H1 (cell line): ENCODE measurements around the gene IL1RAPL1. TPM values are rescaled to one million over a fixed set of nuclear protein-coding genes. Genes with fewer than 3 reads are reported as not detected.

Source experiments
- CTCF ChIA-PET: fragments of 300-600 bp; sonication (Branson Sonifier 250); formaldehyde crosslinking; loops from one replicate; lab custom pipeline; 2021; ENCODE audit not compliant: partially characterized antibody; lab: Charles Lee
- POLR2A ChIA-PET: fragments of 300-600 bp; sonication (Branson Sonifier 250); formaldehyde crosslinking; loops from one replicate; lab custom pipeline; 2021; ENCODE audit warnings: inconsistent platforms; ENCODE audit not compliant: partially characterized antibody; lab: Charles Lee
- DNase-seq, 2 experiments: peaks; one replicate each; pipeline versions ENCODE4 v3.0.0 to v3.0.0-alpha.2; 2010 to 2022; ENCODE audit warnings: low spot score in 2 of 2, low read depth in 1 of 2, mixed read lengths in 1 of 2
- FAIRE-seq: peaks from 2 replicates; lab custom pipeline; 2011; peaks lifted over from hg19 to GRCh38; lab: Jason Lieb, UNC
- H2AFZ ChIP-seq: 2 replicates; pipeline ENCODE4 v1.8.1; 2012; ENCODE audit warnings: low read length, inconsistent platforms
- H2AK5ac ChIP-seq: 2 replicates; pipeline ENCODE4 v1.6.1; 2013; ENCODE audit warnings: low read depth, low read length
- H2BK120ac ChIP-seq: replicated peaks from 2 replicates; pipeline ENCODE3; 2013; ENCODE audit warnings: low read depth, low read length, inconsistent platforms
- H2BK12ac ChIP-seq: 2 replicates; pipeline ENCODE4 v1.6.1; 2013; ENCODE audit warnings: low read depth, low read length
- H2BK15ac ChIP-seq: 2 replicates; pipeline ENCODE4 v1.6.1; 2013; ENCODE audit warnings: low read length
- H2BK20ac ChIP-seq: 2 replicates; pipeline ENCODE4 v1.6.1; 2013; ENCODE audit warnings: low read length
- H2BK5ac ChIP-seq: 2 replicates; pipeline ENCODE4 v1.6.1; 2013; ENCODE audit warnings: low read depth, low read length
- H3K14ac ChIP-seq: 2 replicates; pipeline ENCODE4 v1.6.1; 2013; ENCODE audit warnings: inconsistent platforms; ENCODE audit not compliant: insufficient read length
- H3K18ac ChIP-seq: 2 replicates; pipeline ENCODE4 v1.6.1; 2013; ENCODE audit warnings: low read length; ENCODE audit errors: extremely low read depth
- H3K23ac ChIP-seq: 2 replicates; pipeline ENCODE4 v1.6.1; 2013; ENCODE audit warnings: inconsistent platforms; ENCODE audit not compliant: insufficient read length
- H3K23me2 ChIP-seq: 2 replicates; pipeline ENCODE4 v1.6.1; 2013; ENCODE audit warnings: low read depth, low read length
- H3K27ac ChIP-seq: 2 replicates; pipeline ENCODE4 v1.6.1; 2011; ENCODE audit warnings: low read depth, low read length, inconsistent platforms
- H3K27me3 ChIP-seq, 4 experiments: replicated peaks in 1 of 4; 1 replicate in 1 of 4; 2 replicates in 3 of 4; pipeline versions ENCODE4 v1.6.1 to v1.8.1; 2011 to 2013; ENCODE audit warnings: low read length in 3 of 4, mild to moderate bottlenecking in 3 of 4, inconsistent platforms in 2 of 4, mixed read lengths in 2 of 4, moderate library complexity in 1 of 4; ENCODE audit not compliant: control insufficient read depth in 3 of 4, insufficient read depth in 3 of 4; ENCODE audit errors: extremely low read depth in 1 of 4
- H3K36me3 ChIP-seq, 4 experiments: 2 replicates each; pipeline versions ENCODE4 v1.6.1 to v1.8.1; 2011 to 2013; ENCODE audit warnings: mild to moderate bottlenecking in 4 of 4, low read length in 3 of 4, moderate library complexity in 2 of 4, control low read depth in 1 of 4, inconsistent platforms in 1 of 4; ENCODE audit not compliant: insufficient read depth in 4 of 4, control insufficient read depth in 2 of 4
- H3K4ac ChIP-seq: replicated peaks from 2 replicates; pipeline ENCODE3; 2013; ENCODE audit warnings: low read length, low read depth, mixed read lengths, inconsistent platforms; ENCODE audit not compliant: insufficient read length
- H3K4me1 ChIP-seq, 4 experiments: replicated peaks in 1 of 4; 1 replicate in 1 of 4; 2 replicates in 3 of 4; pipeline versions ENCODE4 v1.6.1 to v1.8.1; 2011 to 2013; ENCODE audit warnings: low read length in 3 of 4, inconsistent platforms in 2 of 4, mixed read lengths in 1 of 4; ENCODE audit not compliant: insufficient read depth in 4 of 4, control insufficient read depth in 3 of 4
- H3K4me2 ChIP-seq, 2 experiments: 2 replicates each; pipeline versions ENCODE4 v1.6.1 to v1.8.1; 2011 to 2013; ENCODE audit warnings: low read depth in 2 of 2, low read length in 2 of 2, control low read depth in 1 of 2, inconsistent platforms in 1 of 2, mild to moderate bottlenecking in 1 of 2; ENCODE audit not compliant: insufficient read depth in 1 of 2
- H3K4me3 ChIP-seq, 4 experiments: fragments of 200-600, 300-600 bp in 1 of 4; sonication (generic), shearing (Covaris generic), sonication (Bioruptor Twin) in 1 of 4; 2 replicates each; pipeline versions ENCODE4 v1.5.1 to v1.8.1; 2011 to 2016; ENCODE audit warnings: low read length in 4 of 4, low read depth in 3 of 4, control low read depth in 2 of 4, inconsistent platforms in 2 of 4, mild to moderate bottlenecking in 2 of 4, mixed read lengths in 1 of 4, moderate library complexity in 1 of 4; ENCODE audit not compliant: insufficient read depth in 2 of 4; ENCODE audit errors: extremely low read depth in 1 of 4
- H3K56ac ChIP-seq: replicated peaks from 2 replicates; pipeline ENCODE3; 2013; ENCODE audit warnings: low read depth, mild to moderate bottlenecking, mixed read lengths, low read length, inconsistent platforms; ENCODE audit not compliant: insufficient read length
- H3K79me1 ChIP-seq: 2 replicates; pipeline ENCODE4 v1.6.1; 2013; ENCODE audit warnings: low read depth, low read length, control low read depth
- H3K79me2 ChIP-seq, 2 experiments: 2 replicates each; pipeline versions ENCODE4 v1.6.1 to v1.8.1; 2012 to 2013; ENCODE audit warnings: low read length in 2 of 2, mild to moderate bottlenecking in 2 of 2, inconsistent platforms in 1 of 2; ENCODE audit not compliant: insufficient read depth in 2 of 2, control insufficient read depth in 1 of 2
- H3K9ac ChIP-seq, 4 experiments: replicated peaks in 1 of 4; 1 replicate in 1 of 4; 2 replicates in 3 of 4; pipeline versions ENCODE4 v1.6.1 to v1.8.1; 2011 to 2013; ENCODE audit warnings: low read depth in 3 of 4, low read length in 3 of 4, control low read depth in 2 of 4, mild to moderate bottlenecking in 2 of 4, moderate library complexity in 2 of 4, inconsistent platforms in 1 of 4; ENCODE audit errors: extremely low read depth in 1 of 4
- H3K9me3 ChIP-seq, 2 experiments: 2 replicates each; pipeline versions ENCODE4 v1.6.1 to v1.8.1; 2012 to 2013; ENCODE audit warnings: mild to moderate bottlenecking in 2 of 2, moderate library complexity in 2 of 2, control low read depth in 1 of 2, inconsistent platforms in 1 of 2, low read depth in 1 of 2, low read length in 1 of 2, mixed read lengths in 1 of 2; ENCODE audit not compliant: insufficient read depth in 2 of 2
- H4K20me1 ChIP-seq, 2 experiments: replicated peaks in 1 of 2; 2 replicates each; pipeline versions ENCODE3 to v1.8.1; 2011 to 2013; ENCODE audit warnings: inconsistent platforms in 2 of 2, low read length in 2 of 2, mild to moderate bottlenecking in 1 of 2; ENCODE audit not compliant: insufficient read depth in 2 of 2, control insufficient read depth in 1 of 2
- H4K5ac ChIP-seq: 2 replicates; pipeline ENCODE4 v1.6.1; 2013; ENCODE audit warnings: low read length, low read depth, mixed read lengths, inconsistent platforms; ENCODE audit not compliant: insufficient read length
- H4K8ac ChIP-seq: 2 replicates; pipeline ENCODE4 v1.8.0; 2013; ENCODE audit warnings: mild to moderate bottlenecking, moderate library complexity, low read length, inconsistent platforms; ENCODE audit not compliant: insufficient read depth; ENCODE audit errors: extremely low read depth
- H4K91ac ChIP-seq: replicated peaks from 2 replicates; pipeline ENCODE3; 2013; ENCODE audit warnings: low read length, mixed read lengths, inconsistent platforms; ENCODE audit not compliant: insufficient read length
- ASH2L ChIP-seq: fragments of 200-600, 300-600 bp; sonication (generic); IDR thresholded peaks from one replicate; pipeline ENCODE4 v1.7.1; 2017; ENCODE audit warnings: low read length
- E2F6 ChIP-seq: IDR thresholded peaks from 2 replicates; pipeline ENCODE4 v1.6.1; 2012; ENCODE audit warnings: inconsistent platforms
- GTF2F1 ChIP-seq: IDR thresholded peaks from 2 replicates; pipeline ENCODE4 v1.6.1; 2012; ENCODE audit warnings: low read depth, low read length, improper control_type of control experiment, borderline replicate concordance
- SIN3A ChIP-seq, 2 experiments: IDR thresholded peaks in 1 of 2; conservative IDR thresholded peaks in 1 of 2; 2 replicates each; pipeline ENCODE4 v1.6.1; 2011 to 2012; ENCODE audit warnings: low read length in 2 of 2, improper control_type of control experiment in 1 of 2, low read depth in 1 of 2, mild to moderate bottlenecking in 1 of 2
- TEAD4 ChIP-seq: IDR thresholded peaks from 2 replicates; pipeline ENCODE4 v1.6.1; 2012; ENCODE audit warnings: low read depth, low read length, inconsistent platforms, mixed read lengths
- USF2 ChIP-seq: IDR thresholded peaks from 2 replicates; pipeline ENCODE4 v1.6.1; 2011; ENCODE audit warnings: low read length, improper control_type of control experiment
- WGBS, 2 experiments: shearing (Covaris generic) in 1 of 2; methylation state at CpG; one replicate each; pipeline versions ENCODE4 v1.1.6 to v1.1.7; 2013 to 2015; ENCODE audit warnings: low lambda C conversion rate in 2 of 2, mixed read lengths in 2 of 2, inconsistent platforms in 1 of 2, low coverage in 1 of 2, missing lambda C conversion rate in 1 of 2; ENCODE audit not compliant: insufficient replicate concordance in 2 of 2, insufficient coverage in 1 of 2, insufficient read length in 1 of 2; ENCODE audit errors: extremely low coverage in 1 of 2, missing lambda C conversion rate in 1 of 2; 5-methylcytosine and 5-hydroxymethylcytosine counted together
- polyA plus RNA-seq, 7 experiments: library from polyadenylated mRNA; depleted of rRNA in 3 of 7; stranded (reverse) in 5 of 7; unstranded in 2 of 7; fragments of >200 nt in 5 of 7; fragments of 200-250 nt in 2 of 7; gene quantifications; 1 replicate in 5 of 7; 2 replicates in 1 of 7; 4 replicates in 1 of 7; pipeline versions ENCODE4 v1.2.1 to v1.2.3, GENCODE V29; 2011 to 2013; ENCODE audit warnings: missing spikeins in 2 of 7, mixed read lengths in 2 of 7
- total RNA-seq: library from RNA; stranded (reverse); fragmentation: NEBNext Ultra II Directional; extraction: Animal tissue kit (Norgen Biotek cat#: 25700); gene quantifications from 2 replicates; pipeline ENCODE4 v1.2.1, GENCODE V29; 2021

IL1RAPL1 gene
- total and polyA plus RNA-seq, 2 of the 8 experiments (the other 6 are each of a cell fraction or from before 2014, with no cell fraction given): 0.11 to 0.35 TPM

DNA sequence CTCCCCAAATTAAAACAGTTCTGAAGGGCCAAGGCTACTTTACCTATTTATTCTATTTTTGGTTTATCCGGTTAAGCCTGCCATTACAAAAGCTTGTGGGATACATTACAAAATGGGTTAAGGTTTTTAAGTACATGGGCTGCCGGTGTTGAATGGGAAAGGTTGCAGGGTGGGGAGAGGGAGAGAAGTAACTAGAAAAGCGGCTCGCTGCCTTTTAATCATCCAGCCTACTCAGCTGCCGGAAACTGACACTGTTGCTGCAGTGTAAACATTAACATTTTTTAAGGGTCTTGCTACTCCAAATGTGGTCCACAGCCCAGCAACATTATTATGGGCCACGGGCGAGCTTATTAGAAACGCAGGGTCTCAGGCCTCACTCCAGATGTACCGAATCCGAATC, 1.5 kb upstream of the IL1RAPL1 start:
- no peaks in the 10 kb centered on the region for H3K79me1 ChIP-seq
- H2BK15ac ChIP-seq: no peak overlapping the region
- peak overlapping the region; percentile 69 to 78 for H3K4me2 ChIP-seq
- POLR2A ChIA-PET: no interaction called here
- H4K5ac ChIP-seq: no peak overlapping the region
- H2BK20ac ChIP-seq: no peak overlapping the region
- no peaks in the 10 kb centered on the region for H3K36me3 ChIP-seq
- H2AFZ ChIP-seq: peak overlapping the region; percentile 76; the same call in 1 of the 2 replicates
- H3K4me1 ChIP-seq: peaks cover 0 to 7% (median 2%) of the 10 kb centered on the region in 4 experiments; a peak in 4 of 7 replicates
- H3K27me3 ChIP-seq: no peaks in the 10 kb centered on the region
- H3K4ac ChIP-seq: no peak overlapping the region
- no peak overlapping the region for H3K18ac ChIP-seq
- H2BK120ac ChIP-seq: no peak overlapping the region
- H2BK5ac ChIP-seq: no peak overlapping the region
- H3K9me3 ChIP-seq: no peaks in the 10 kb centered on the region
- TF ChIP-seq SIN3A (conservative IDR thresholded peaks at IDR 0.05 in 1 of 2, IDR thresholded peaks at IDR 0.05 in 1 of 2; ENCODE audit: low read depth in 1 of 2, low read length in 2 of 2) (no peak), USF2 (no peak), ASH2L (no peak), TEAD4 (no peak), GTF2F1 (no peak), E2F6 (no peak)
- H3K56ac ChIP-seq: no peak overlapping the region
- peak overlapping the region; percentile 10 to 64 (median 48); a peak in 6 of 8 replicates for H3K4me3 ChIP-seq
- no peak overlapping the region for H3K23ac ChIP-seq
- WGBS, 2 experiments: 3% methylated on average over 10 of the region's 10 CpGs; no CpG with 5 or more reads in 1 of the 2 experiments
- H3K27ac ChIP-seq: no peak overlapping the region
- no peak overlapping the region for H3K9ac ChIP-seq
- H3K23me2 ChIP-seq: no peaks in the 10 kb centered on the region; the same call in 1 of the 2 replicates
- CTCF ChIA-PET: no interaction called here
- no peak overlapping the region for H4K91ac ChIP-seq
- H4K8ac ChIP-seq: no peak overlapping the region
- DNase-seq (no peak), FAIRE-seq (no peak)
- no peak overlapping the region for H2AK5ac ChIP-seq
- H4K20me1 ChIP-seq: no peaks in the 10 kb centered on the region
- no peak overlapping the region for H2BK12ac ChIP-seq
- H3K14ac ChIP-seq: no peak overlapping the region
- H3K79me2 ChIP-seq: no peaks in the 10 kb centered on the region
